NCI-H748 (cell line): ENCODE measurements around the gene BCAS3.

ENCODE experiments used
- DNase-seq: peaks from one replicate; lab custom pipeline; 2025; ENCODE audit not compliant: unreplicated experiment; lab: John Stamatoyannopoulos, UW

Gene BCAS3

GRCh38 chr17:61413661-61414126 lies 736.0 kb downstream of the BCAS3 start:
- no peak for DNase-seq

DNA sequence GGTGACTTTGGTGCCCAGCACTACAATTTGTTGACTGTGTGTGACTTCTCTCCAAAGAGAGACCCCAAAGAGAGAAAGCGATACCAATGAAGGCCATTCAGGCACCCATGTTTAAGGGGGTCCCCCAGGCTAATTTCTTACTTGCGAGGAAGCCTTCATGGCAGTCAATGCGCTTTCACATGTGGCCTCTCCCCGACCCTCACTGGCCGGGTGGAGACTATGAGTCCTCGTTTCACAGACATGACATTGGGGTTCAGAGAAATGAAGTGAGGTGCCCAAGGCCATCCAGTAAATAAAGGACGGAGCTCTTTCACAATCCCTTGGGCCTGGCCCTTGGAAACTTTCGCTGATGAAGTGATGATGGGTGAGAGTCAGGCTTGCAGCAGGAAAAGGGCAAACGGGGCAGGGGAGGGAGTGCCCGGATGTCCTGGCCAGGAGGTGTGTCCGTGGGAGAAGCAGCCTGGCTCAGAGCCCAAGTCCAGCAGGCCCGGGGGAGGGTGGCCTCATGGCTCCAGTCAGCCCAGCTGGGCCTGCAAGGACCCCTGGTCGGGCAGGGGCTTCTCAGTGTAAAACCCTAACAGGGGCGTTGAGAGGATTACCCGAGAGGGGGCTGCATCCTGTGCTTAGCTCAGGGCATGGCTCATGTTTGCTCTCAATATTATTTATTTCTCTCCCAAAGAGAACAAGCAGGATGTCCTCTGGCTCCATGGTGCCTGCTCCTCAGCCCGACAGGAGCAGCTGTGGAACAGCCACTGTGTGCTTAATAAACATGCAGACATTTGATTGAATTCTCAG lies 736.7 kb downstream of the BCAS3 start:
- DNase-seq, result no peak

GRCh38 chr17:61414936-61415251 lies 737.2 kb downstream of the BCAS3 start:
- DNase-seq, result no peak

DNA sequence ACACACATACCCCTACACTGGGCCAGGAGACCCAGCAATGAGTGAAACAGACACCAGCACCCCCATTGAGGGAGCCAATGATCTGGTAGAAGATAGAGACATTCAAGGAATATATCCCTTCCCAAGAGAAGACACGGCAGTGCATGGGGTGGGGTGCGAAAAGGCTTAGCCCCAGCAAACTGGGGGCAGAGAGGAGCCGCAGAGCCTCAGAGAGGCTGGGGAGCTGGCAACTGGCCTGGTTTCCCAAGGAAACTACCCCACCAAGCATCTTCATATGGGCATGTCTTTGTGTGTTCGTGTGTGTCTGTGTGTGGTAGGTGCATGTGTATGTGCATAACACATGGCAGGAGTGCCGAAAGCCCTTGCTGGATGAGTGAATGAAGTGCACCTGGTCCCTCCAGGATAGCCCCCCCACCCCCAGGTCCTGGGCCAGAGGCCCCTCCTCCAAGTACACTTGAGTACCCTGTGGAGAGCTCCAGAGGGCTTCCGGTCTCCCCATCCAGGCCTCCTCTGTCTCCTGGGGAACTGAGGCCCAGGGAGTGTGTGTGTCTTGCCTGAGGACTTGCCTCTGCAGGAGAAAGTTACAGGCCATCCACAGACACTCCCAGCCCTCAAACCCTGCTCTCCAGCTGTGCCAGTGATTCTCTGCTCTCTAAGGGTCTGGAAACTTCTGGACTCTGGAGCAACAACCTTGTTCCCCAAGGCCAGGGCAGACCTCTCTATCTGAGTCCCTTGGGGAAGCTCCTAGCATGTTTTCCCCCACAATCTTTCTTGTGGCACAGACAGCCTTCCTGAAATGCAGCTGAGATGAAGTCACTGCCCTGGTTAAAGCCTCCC lies 737.9 kb downstream of the BCAS3 start:
- DNase-seq, result no peak

DNA sequence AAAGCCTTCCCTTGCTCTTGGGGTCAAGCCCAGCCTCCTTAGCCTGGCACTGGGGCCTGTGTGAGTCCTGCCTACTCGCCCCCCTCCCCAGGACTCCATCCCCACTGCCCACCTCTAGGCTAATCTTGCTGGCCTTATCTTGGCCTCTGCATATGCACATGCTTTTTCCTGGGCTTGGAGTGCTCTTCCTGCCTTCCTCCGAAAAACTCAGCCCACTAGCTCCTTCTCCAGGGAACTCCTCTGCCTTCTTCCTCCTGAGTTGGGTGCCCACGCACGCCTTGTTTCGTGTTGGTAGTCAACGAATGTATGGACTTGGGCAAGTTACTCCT lies 738.5 kb downstream of the BCAS3 start:
- DNase-seq, result no peak

GRCh38 chr17:61416540-61417363 lies 739.1 kb downstream of the BCAS3 start:
- peak; percentile 76 for DNase-seq

GRCh38 chr17:61418449-61418848 lies 740.8 kb downstream of the BCAS3 start:
- DNase-seq, result no peak

GRCh38 chr17:61419496-61420046 lies 741.9 kb downstream of the BCAS3 start:
- no peak for DNase-seq

DNA sequence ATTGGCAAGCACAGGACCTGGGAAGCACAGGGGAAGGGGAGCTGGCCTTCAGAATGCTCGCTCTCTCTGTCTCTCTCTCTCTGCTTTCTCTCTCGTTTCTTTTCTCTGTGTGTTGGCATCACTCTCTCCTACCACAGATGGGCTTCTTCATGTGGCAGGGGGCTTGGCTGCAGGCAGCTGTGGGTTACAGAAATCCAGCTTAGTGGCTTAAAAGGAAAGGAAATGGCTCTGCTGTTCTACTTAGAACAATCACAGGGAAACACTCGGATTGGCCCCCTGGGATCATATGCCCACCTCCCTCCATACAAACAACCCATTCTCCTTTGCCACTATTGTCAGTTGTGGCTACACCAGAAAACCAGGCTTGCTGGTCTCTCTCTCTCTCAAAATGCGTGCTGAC lies 742.4 kb downstream of the BCAS3 start:
- DNase-seq, result no peak

GRCh38 chr17:61420745-61421398 lies 743.2 kb downstream of the BCAS3 start:
- DNase-seq, result no peak

- DNase-seq, result no peak
These were observed 743.8 kb downstream of the BCAS3 start for GRCh38 chr17:61421460-61421859.

GRCh38 chr17:61422116-61422799 lies 744.6 kb downstream of the BCAS3 start:
- no peak for DNase-seq

- no peak for DNase-seq
These were observed 745.2 kb downstream of the BCAS3 start for GRCh38 chr17:61422869-61423268.

DNA sequence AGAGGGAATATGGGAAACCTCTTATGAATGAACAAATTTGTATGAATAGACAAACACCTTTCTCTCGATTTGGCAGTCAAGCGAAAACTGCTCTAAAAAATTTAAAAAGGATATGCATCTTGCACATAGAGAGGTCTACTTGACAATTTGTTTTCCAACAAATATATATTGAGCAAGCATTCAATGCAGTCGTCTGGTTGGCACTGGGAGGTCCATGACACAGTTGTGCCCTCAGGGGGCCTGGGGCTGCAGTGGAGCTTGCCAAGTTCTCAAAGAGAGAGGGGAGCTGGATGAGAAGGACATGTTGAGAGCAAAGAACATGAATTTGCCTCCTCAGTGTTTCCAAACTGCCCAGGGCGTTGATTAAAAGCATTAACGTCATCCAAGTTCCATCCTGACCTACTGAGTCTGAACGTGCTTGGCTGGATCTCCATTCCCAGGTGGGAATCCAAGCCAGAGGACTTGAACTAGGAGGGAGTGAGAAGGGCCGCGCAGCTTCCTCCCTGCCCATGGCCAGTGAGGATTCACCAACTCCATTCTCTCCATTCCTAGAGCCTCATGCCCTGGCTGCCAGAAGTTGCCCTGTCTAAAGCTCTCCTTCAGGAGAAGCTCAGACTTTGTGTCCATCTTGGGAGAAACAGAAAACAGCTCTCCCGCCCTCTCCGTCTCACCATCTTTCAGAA lies 746.5 kb downstream of the BCAS3 start:
- DNase-seq, result no peak

DNA sequence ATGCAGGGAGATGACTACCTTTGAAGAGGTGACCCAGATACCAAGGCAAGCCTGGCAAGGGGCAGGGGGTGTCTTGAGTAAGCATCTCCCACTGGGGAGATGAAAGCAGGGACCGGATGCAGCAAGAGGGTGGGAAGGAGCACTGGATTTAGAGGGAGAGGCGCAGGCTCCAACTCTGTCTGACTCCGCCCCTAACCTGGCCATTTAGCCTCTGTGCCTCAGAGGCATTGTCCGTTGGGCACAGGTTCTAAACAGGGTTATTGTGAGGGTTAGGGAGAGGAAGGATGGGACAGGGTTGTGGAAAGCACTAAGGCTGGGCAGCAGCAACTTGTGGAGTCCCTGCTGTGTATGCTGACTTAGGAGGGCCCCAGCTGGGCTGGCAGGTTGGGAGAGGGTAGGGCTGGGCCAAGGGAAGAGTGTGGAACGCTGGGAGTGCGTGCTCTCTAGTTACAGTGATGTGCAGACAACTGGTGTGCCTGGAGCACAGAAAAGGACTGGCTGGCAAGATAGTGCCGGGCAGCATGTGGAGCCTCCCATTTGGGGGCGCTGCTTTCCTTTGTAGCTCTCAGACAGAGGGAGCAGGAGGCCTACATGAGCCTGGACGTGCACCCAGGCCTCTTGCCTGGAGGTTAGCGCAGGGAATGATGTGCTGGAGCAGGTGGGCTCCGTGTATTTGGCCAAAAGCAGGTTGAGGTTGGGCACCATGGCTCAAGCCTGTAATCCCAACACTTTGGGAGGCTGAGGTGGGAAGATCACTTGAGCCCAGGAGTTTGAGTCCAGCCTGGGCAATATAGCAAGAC lies 748.2 kb downstream of the BCAS3 start:
- peak; percentile 18 for DNase-seq

DNA sequence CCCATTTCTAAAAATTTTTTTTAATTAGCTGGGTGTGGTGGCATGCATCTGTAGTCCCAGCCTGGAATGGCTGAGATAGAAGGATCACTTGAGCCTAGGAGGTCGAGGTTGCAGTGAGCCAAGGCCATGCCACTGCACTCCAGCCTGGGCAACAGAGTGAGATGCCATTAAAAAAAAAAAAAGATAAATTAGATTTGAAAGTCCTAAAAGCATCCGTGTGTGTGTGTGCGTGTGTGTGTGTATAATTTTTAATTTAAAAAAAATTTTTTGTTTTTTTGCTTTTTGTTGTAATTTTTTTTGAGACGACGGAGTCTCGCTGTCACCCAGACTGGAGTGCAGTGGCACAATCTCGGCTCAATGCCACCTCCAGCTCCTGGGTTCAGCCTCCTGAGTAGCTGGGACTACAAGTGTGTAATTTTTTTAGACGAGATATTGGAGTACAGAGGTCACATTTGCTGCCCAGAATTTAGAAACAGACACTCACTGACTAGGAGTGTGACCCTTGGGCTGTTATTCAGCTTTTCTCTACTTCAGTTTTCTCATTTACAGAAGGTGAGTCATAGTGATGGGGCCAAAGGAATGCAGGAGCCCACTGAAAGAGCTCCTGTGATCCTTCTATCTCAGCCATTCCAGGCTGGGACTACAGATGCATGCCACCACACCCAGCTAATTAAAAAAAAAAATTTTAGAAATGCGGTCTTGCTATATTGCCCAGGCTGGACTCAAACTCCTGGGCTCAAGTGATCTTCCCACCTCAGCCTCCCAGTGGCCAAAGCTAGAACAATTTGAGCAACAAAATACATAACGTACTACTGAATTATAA lies 749.0 kb downstream of the BCAS3 start:
- DNase-seq, result no peak

GRCh38 chr17:61427567-61427966 lies 749.9 kb downstream of the BCAS3 start:
- DNase-seq, result no peak

DNA sequence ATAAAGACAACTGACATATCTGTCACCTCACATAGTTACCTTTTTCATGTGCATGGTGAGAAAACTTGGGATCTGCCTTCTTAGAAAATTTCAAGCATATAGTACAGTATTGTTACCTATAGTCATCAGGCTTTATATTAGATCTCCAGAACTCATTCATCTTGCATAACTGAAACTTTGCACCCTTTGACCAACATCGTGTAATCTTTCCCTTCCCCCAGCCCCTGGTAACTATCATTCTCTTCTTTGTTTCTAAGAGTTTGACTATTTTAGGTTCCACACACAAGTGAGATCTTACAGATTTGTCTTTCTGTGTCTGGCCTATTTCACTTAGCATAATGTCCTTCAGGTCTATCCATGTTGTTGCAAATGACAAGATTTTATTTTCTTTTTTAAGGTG lies 751.6 kb downstream of the BCAS3 start:
- DNase-seq, result no peak
